HCT116 (cell line): ENCODE results near the gene UNC80. TPM values are rescaled to one million over a fixed set of nuclear protein-coding genes. Genes with fewer than 3 reads are reported as not detected.

ENCODE experiments used
- ATAC-seq: fragments of 200-7000 bp; cut with Tn5 transposase; 2 replicates; pipeline ENCODE4 v1.9.1; 2020; ENCODE audit warnings: mild to moderate bottlenecking, moderate library complexity
- BruUV-seq: library from RNA; stranded (reverse); fragments of 400-500 nt; replicated peaks from 2 replicates; lab custom pipeline; 2021; lab: Mats Ljungman, UMichigan
- CTCF ChIA-PET: fragments of 300-600 bp; sonication (Branson Sonifier 250); formaldehyde crosslinking; loops from one replicate; lab custom pipeline; 2021; ENCODE audit warnings: antibody characterized with exemption; lab: Charles Lee
- POLR2A ChIA-PET: fragments of 300-600, 350-600 bp; sonication (Branson Sonifier 250); formaldehyde crosslinking; loops from one replicate; lab custom pipeline; 2021; ENCODE audit warnings: antibody characterized with exemption; lab: Charles Lee
- RAD21 ChIA-PET, 2 experiments: fragments of 300-600 bp; sonication (Branson Sonifier 250); formaldehyde crosslinking; loops; one replicate each; lab custom pipeline; 2023; ENCODE audit warnings: low total read pairs in 2 of 2; ENCODE audit not compliant: uncharacterized antibody in 2 of 2, unreplicated experiment in 2 of 2, low non-redundant PET in 1 of 2; lab: Charles Lee
- DNase-seq: peaks from one replicate; pipeline ENCODE4 v3.0.0-alpha.2; 2010; ENCODE audit warnings: low read depth, low spot score
- H2AFZ ChIP-seq: fragments of 200-600 bp; shearing (Covaris generic), sonication (generic); 2 replicates; pipeline ENCODE4 v1.6.1; 2017; ENCODE audit warnings: low read depth, mixed run types, mixed read lengths, antibody characterized with exemption, low read length; ENCODE audit not compliant: poor library complexity, severe bottlenecking
- H3K27ac ChIP-seq: 2 replicates; pipeline ENCODE4 v1.5.1; 2012; ENCODE audit warnings: low read depth, low read length
- H3K27me3 ChIP-seq: fragments of 200-600 bp; sonication (generic); 2 replicates; pipeline ENCODE4 v1.6.1; 2016; ENCODE audit warnings: mixed run types, low read length, mixed read lengths; ENCODE audit not compliant: insufficient read depth
- H3K36me3 ChIP-seq, 2 experiments: fragments of 200-500 bp in 1 of 2; fragments of 200-600 bp in 1 of 2; sonication (Bioruptor generic) in 1 of 2; sonication (generic) in 1 of 2; 2 replicates each; pipeline versions ENCODE4 v1.5.1 to v1.6.1; 2014 to 2016; ENCODE audit warnings: low read length in 2 of 2, inconsistent platforms in 1 of 2, mixed read lengths in 1 of 2, mixed run types in 1 of 2; ENCODE audit not compliant: insufficient read depth in 2 of 2, control insufficient read depth in 1 of 2
- H3K4me1 ChIP-seq, 2 experiments: fragments of 200-600 bp in 1 of 2; sonication (generic) in 1 of 2; 2 replicates each; pipeline versions ENCODE4 v1.5.1 to v1.6.1; 2012 to 2017; ENCODE audit warnings: low read length in 2 of 2, inconsistent platforms in 1 of 2, mild to moderate bottlenecking in 1 of 2, mixed read lengths in 1 of 2, mixed run types in 1 of 2, moderate library complexity in 1 of 2; ENCODE audit not compliant: insufficient read depth in 2 of 2, control insufficient read depth in 1 of 2
- H3K4me2 ChIP-seq: fragments of 200-600 bp; sonication (generic); 2 replicates; pipeline ENCODE4 v1.6.1; 2017; ENCODE audit warnings: mixed run types, low read length, mixed read lengths
- H3K4me3 ChIP-seq, 2 experiments: fragments of 200-600 bp in 1 of 2; sonication (generic) in 1 of 2; replicated peaks in 1 of 2; 2 replicates each; pipeline ENCODE4 v1.5.1; 2011 to 2016; ENCODE audit warnings: low read length in 2 of 2, control low read depth in 1 of 2, low read depth in 1 of 2, mild to moderate bottlenecking in 1 of 2, mixed read lengths in 1 of 2, mixed run types in 1 of 2
- H3K79me2 ChIP-seq: fragments of 200-600 bp; sonication (generic); 2 replicates; pipeline ENCODE4 v1.6.1; 2017; ENCODE audit warnings: mild to moderate bottlenecking, mixed run types, low read length, moderate library complexity, mixed read lengths; ENCODE audit not compliant: insufficient read depth
- H3K9ac ChIP-seq: fragments of 200-600 bp; sonication (generic); 2 replicates; pipeline ENCODE4 v1.6.1; 2016; ENCODE audit warnings: low read length, mixed read lengths
- H3K9me2 ChIP-seq: fragments of 200-600 bp; sonication (generic), shearing (Covaris generic); 2 replicates; pipeline ENCODE4 v1.6.1; 2017; ENCODE audit warnings: mixed run types, mild to moderate bottlenecking, moderate library complexity; ENCODE audit not compliant: insufficient read depth
- H3K9me3 ChIP-seq, 2 experiments: fragments of 200-500 bp in 1 of 2; fragments of 200-600 bp in 1 of 2; sonication (Bioruptor generic) in 1 of 2; sonication (generic) in 1 of 2; 2 replicates each; pipeline ENCODE4 v1.6.1; 2014 to 2017; ENCODE audit warnings: low read length in 2 of 2, mixed read lengths in 2 of 2, inconsistent platforms in 1 of 2, low read depth in 1 of 2, mild to moderate bottlenecking in 1 of 2, mixed run types in 1 of 2, moderate library complexity in 1 of 2; ENCODE audit not compliant: control insufficient read depth in 1 of 2, insufficient read depth in 1 of 2
- H4K20me1 ChIP-seq: fragments of 200-600 bp; sonication (generic), shearing (Covaris generic); 2 replicates; pipeline ENCODE4 v1.6.1; 2017; ENCODE audit warnings: mixed run types, mild to moderate bottlenecking, moderate library complexity; ENCODE audit not compliant: insufficient read depth
- ELF1 ChIP-seq: IDR thresholded peaks from 2 replicates; pipeline ENCODE4 v1.6.1; 2012; ENCODE audit warnings: low read depth, borderline replicate concordance
- EZH2 ChIP-seq: fragments of 200-600 bp; sonication (generic); IDR thresholded peaks from 2 replicates; pipeline ENCODE4 v1.6.1; 2017; ENCODE audit warnings: antibody characterized with exemption, mixed run types
- EZH2phosphoT487 ChIP-seq: fragments of 200-600 bp; IDR thresholded peaks from 2 replicates; pipeline ENCODE4 v1.6.1; 2018; ENCODE audit warnings: antibody characterized with exemption, borderline replicate concordance
- RAD21 ChIP-seq: IDR thresholded peaks from 2 replicates; pipeline ENCODE4 v1.6.1; 2012; ENCODE audit warnings: low read depth, mild to moderate bottlenecking
- intact Hi-C: fragments of 100-400 bp; cut with micrococcal nuclease; formaldehyde crosslinking; loops from 2 replicates; pipeline ENCODE4 v1.10.0; 2022
- total RNA-seq: library from RNA; stranded (reverse); gene quantifications from one replicate; pipeline ENCODE4 v1.2.1, GENCODE V29; 2021; ENCODE audit not compliant: unreplicated experiment
- TF ChIP-seq, protein P1 (sequence below): IDR thresholded peaks from 2 replicates; pipeline ENCODE4 v1.6.1; 2012
- TF ChIP-seq, protein P2 (sequence below), 3 experiments: fragments of 200-600 bp in 1 of 3; sonication (generic) in 1 of 3; IDR thresholded peaks in 2 of 3; conservative IDR thresholded peaks in 1 of 3; 2 replicates each; pipeline ENCODE4 v1.5.1; 2012 to 2017; ENCODE audit warnings: low read depth in 2 of 3, low read length in 2 of 3, antibody characterized with exemption in 1 of 3, borderline replicate concordance in 1 of 3, control low read depth in 1 of 3, mild to moderate bottlenecking in 1 of 3, mixed read lengths in 1 of 3, mixed run types in 1 of 3, moderate library complexity in 1 of 3; ENCODE audit not compliant: insufficient read depth in 1 of 3

UNC80 gene
- total RNA-seq, 1 experiment from 2014 or later, result not detected

DNA sequence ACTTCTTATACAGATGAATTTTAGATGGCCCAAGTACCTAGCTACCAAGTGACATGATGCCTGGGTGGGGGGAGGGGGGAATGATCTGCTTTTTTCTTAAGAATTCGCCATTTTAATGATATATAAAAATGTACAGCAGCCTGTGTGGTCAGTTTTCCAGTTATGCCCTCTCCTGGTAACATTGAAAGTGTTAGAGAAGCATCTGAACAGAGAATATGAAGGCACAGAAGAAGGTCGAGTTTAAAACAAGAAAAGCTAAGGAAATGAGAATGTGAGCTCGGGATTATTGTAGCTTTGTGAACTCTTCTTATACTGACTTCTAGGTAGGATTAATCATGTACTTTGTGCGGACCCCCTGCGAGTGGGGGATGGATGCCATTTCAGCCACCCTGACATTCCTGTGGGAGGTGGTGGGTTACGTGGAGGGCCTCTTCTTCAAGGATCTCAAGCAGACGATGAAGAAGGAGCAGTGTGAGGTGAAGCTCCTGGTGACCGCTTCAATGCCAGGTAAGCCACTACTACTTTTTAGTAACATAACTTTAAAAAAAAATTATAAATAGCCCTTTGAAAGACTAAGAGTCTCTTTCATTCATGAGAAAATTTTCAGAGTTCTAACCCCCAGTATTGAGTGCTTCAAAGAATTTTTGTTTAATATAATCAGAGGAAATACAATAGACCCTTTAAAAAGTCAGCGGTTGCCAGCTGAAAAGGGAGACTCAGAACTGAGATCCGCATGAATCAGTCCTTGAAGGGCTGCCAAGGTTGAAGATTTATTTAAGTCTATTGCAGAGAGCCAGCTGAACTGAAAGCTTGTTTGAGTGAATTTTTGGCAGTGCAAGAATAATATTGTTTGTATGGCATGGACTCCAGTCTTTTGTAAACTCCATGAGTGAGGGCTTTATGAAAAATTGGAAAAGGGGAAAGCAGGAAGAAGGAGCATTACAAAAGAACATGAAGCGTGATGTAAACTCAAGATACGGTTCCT lies 162.2 kb downstream of the UNC80 start:
- no peak overlapping the region for H3K4me3 ChIP-seq
- TF ChIP-seq ELF1 (no peak), RAD21 (0 out of 2 replicates have a peak, but pooled peaks have one; percentile 19), EZH2 (no peak), EZH2phosphoT487 (no peak)
- TF ChIP-seq, protein P1, sequence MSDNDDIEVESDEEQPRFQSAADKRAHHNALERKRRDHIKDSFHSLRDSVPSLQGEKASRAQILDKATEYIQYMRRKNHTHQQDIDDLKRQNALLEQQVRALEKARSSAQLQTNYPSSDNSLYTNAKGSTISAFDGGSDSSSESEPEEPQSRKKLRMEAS, result no peak
- ATAC-seq (no peak), DNase-seq (no peak)
- no peaks in the 10 kb centered on the region for H4K20me1 ChIP-seq
- BruUV-seq, result no TSS peak
- ChIA-PET RAD21 (no interaction called here), CTCF (interaction anchor here (0.6 to 1.6 kb wide), 3 partner anchors 27 to 508 kb away, joined by 3 read pairs; no protein-coding TSS in a partner anchor), POLR2A (no interaction called here)
- intact Hi-C loops, result no loop called here
- H3K79me2 ChIP-seq, result no peaks in the 10 kb centered on the region
- H3K36me3 ChIP-seq, result no peaks in the 10 kb centered on the region
- H3K9me3 ChIP-seq, result no peaks in the 10 kb centered on the region
- H2AFZ ChIP-seq, result no peak overlapping the region
- no peak overlapping the region for H3K27ac ChIP-seq
- no peaks in the 10 kb centered on the region for H3K27me3 ChIP-seq
- H3K9me2 ChIP-seq, result no peaks in the 10 kb centered on the region
- no peaks in the 10 kb centered on the region for H3K4me1 ChIP-seq
- no peak overlapping the region for H3K4me2 ChIP-seq
- no peak overlapping the region for H3K9ac ChIP-seq

DNA sequence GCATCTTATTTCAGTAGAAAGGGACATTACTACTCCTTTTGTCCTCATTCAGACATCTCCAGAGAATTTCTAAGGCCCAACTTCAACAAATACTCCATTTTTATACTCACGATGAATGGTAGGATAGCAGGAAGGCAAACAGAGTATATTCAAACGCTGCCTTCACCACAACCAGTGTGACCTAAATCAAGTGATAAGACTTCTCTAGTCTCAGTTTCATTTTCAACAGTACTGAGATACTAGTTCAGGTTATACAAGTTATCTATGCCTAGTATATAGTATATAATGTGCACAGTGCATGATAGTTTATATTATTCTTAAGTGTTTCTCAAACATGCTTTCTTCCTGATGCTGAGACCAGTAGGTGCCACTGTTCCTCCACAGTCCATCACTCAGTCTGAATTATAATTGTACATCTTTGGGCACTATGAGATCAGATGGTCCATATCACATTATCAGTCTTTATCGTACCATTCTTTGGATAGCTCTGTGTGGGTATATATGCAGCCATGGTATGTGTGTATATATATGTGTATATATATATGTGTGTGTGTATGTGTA lies 164.6 kb downstream of the UNC80 start:
- RAD21 ChIA-PET, result no interaction called here

More for the DNA sequence above, 164.6 kb downstream of the UNC80 start:
- no peaks in the 10 kb centered on the region for H3K4me1 ChIP-seq
- BruUV-seq, result no TSS peak
- TF ChIP-seq, protein P2, sequence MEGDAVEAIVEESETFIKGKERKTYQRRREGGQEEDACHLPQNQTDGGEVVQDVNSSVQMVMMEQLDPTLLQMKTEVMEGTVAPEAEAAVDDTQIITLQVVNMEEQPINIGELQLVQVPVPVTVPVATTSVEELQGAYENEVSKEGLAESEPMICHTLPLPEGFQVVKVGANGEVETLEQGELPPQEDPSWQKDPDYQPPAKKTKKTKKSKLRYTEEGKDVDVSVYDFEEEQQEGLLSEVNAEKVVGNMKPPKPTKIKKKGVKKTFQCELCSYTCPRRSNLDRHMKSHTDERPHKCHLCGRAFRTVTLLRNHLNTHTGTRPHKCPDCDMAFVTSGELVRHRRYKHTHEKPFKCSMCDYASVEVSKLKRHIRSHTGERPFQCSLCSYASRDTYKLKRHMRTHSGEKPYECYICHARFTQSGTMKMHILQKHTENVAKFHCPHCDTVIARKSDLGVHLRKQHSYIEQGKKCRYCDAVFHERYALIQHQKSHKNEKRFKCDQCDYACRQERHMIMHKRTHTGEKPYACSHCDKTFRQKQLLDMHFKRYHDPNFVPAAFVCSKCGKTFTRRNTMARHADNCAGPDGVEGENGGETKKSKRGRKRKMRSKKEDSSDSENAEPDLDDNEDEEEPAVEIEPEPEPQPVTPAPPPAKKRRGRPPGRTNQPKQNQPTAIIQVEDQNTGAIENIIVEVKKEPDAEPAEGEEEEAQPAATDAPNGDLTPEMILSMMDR (IDR thresholded peaks at IDR 0.05 in 2 of 3, conservative IDR thresholded peaks at IDR 0.05 in 1 of 3; ENCODE audit: borderline replicate concordance in 1 of 3, insufficient read depth in 1 of 3, low read depth in 2 of 3, low read length in 2 of 3), result peak in 2 of 3 experiments; percentile 25 to 35; a peak in 1 of 6 replicates
- TF ChIP-seq ELF1 (no peak), EZH2 (no peak), RAD21 (peak; percentile 57)
- DNase-seq, result no peak
- no peaks in the 10 kb centered on the region for H3K27me3 ChIP-seq
- no peak overlapping the region for H3K27ac ChIP-seq
- no peaks in the 10 kb centered on the region for H4K20me1 ChIP-seq
- H3K4me2 ChIP-seq, result no peak overlapping the region
- H3K79me2 ChIP-seq, result no peaks in the 10 kb centered on the region
- no peak overlapping the region for H3K4me3 ChIP-seq
- H3K36me3 ChIP-seq, result no peaks in the 10 kb centered on the region
- no peak overlapping the region for H3K9ac ChIP-seq
- ChIA-PET CTCF (interaction anchor here (1.2 kb wide), 1 partner anchor 260 kb away, joined by 3 read pairs; no protein-coding TSS in a partner anchor), POLR2A (no interaction called here)
- H2AFZ ChIP-seq, result no peak overlapping the region
- H3K9me3 ChIP-seq, result no peaks in the 10 kb centered on the region
- intact Hi-C loops, result no loop called here
- no peaks in the 10 kb centered on the region for H3K9me2 ChIP-seq
- peak; percentile 66 for ATAC-seq
